Measurements from ENCODE around the gene HTRA3. TPM values are rescaled to one million over a fixed set of nuclear protein-coding genes. Genes with fewer than 3 reads are reported as not detected.

Gene HTRA3
- total and polyA plus RNA-seq, 2 donors = 1.5 to 2.1 TPM

DNA sequence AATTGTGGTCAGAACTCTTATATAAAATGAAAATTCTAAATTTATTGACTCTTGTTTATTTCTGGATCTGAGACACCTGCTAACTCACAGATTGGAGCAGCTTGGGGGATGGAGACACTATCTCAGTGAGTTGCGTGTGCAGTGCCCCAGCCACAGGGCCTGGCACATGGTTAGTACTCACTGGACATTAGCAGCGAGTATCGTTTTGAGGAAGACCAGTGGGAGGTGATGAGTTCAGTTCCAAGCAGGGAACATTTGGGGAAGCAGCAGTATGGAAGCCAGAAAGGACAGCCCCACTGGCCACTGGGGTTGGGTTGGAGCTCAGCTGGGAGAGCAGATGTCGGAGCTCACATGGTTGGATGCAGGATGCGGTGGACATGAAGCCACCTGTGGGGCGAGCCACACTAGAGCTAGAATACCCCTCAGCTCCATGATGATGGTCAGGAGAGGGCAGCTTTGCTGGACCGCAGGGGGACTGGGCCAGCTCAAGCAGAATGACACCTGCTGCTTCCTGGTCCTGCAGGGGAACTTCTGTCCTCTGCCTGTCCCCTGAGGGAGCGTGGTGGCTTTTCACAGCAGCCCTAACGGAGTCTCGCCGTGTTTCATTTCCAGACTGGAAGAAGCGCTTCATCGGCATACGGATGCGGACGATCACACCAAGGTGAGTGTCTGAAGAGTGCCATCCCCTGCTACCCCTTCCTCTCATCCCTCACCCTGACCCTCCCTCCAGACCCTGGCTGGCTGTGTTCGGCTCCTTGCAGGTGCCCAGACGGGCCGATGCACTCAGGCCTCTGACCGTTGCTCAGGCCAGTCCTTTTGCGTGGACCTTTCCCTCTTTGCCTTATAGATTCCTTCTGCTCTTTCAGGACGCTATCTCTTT lies 32.5 kb downstream of the HTRA3 start:
- DNase-seq (ENCODE audit: low read depth in 6 of 9, low spot score in 9 of 9) = no peak
- H3K36me3 ChIP-seq (ENCODE audit: control insufficient read depth in 2 of 2, insufficient read depth in 2 of 2, low read length in 1 of 2) = no peaks in the 10 kb centered on the region
- H3K4me3 ChIP-seq (ENCODE audit: low read length in 2 of 2) = no peak overlapping the region
- H3K27ac ChIP-seq (ENCODE audit: low read depth in 1 of 2, low read length in 1 of 2) = no peak overlapping the region
- 94% methylated on average over 22 of the region's 22 CpGs for WGBS
- H3K4me1 ChIP-seq (ENCODE audit: control insufficient read depth in 2 of 2, insufficient read depth in 2 of 2, low read length in 2 of 2) = no peaks in the 10 kb centered on the region
- H3K27me3 ChIP-seq (ENCODE audit: control insufficient read depth in 2 of 2, insufficient read depth in 1 of 2, low read length in 1 of 2) = no peaks in the 10 kb centered on the region
- H3K9me3 ChIP-seq (ENCODE audit: control insufficient read depth in 2 of 2, insufficient read depth in 1 of 2, low read length in 1 of 2) = no peaks in the 10 kb centered on the region

DNA sequence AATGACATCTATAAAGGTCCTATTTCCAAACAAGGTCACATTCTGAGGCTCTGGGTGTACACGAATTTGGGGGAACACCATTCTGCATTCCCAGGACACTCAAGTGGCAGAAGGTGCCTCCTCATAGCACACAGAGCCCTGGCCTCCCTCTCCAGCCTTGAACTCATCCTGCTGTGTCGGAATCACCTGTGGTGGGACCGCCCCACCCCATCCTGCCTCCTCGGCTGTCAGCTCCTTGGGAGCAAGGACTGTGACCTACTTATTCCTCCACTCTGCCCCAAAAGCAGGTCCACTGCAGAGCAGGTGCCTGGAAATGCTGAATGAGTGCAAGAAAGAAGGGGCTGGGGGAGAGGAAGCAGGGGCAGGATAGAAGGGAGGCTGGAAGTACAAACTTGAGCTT lies 33.5 kb downstream of the HTRA3 start:
- 94% methylated on average over 4 of the region's 4 CpGs for WGBS
- DNase-seq (ENCODE audit: low read depth in 6 of 9, low spot score in 9 of 9) = no peak

DNA sequence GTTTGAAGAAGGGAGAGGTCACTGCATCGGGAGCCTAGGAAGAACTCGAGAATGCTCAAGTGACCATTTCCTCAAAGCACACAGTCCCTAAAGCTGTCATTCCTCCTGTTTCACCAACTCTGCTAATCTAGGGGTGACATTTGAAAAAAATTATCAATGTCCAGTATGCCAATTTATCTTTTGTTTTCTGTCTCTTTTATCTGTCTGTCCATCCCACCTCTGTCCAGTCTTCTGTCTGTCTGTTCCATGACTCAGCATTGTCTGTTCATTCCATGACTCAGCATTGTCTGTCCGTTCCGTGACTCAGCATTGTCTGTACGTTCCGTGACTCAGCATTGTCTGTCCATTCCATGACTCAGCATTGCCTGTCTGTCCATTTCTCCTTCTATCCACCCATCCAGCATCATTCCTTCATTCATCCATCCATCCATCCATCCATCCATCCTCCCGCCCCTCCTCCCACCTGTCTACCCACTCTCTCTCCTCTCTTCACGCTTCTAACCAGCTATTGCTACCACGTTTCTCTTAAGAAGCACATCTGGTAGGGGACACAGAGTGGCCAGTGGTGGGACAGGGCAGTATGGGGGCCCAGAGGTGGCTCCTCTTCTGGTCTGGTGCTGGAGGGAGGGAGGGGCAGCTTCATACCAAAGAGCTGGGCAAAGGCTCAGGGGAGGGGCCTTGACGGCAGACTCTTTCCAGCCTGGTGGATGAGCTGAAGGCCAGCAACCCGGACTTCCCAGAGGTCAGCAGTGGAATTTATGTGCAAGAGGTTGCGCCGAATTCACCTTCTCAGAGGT lies 34.1 kb downstream of the HTRA3 start:
- Histone ChIP-seq H3K4me3 (ENCODE audit: low read length in 2 of 2) (no peak overlapping the region), H3K27ac (ENCODE audit: low read depth in 1 of 2, low read length in 1 of 2) (no peak overlapping the region), H3K4me1 (ENCODE audit: control insufficient read depth in 2 of 2, insufficient read depth in 2 of 2, low read length in 2 of 2) (no peaks in the 10 kb centered on the region), H3K27me3 (ENCODE audit: control insufficient read depth in 2 of 2, insufficient read depth in 1 of 2, low read length in 1 of 2) (no peaks in the 10 kb centered on the region), H3K9me3 (ENCODE audit: control insufficient read depth in 2 of 2, insufficient read depth in 1 of 2, low read length in 1 of 2) (no peaks in the 10 kb centered on the region), H3K36me3 (ENCODE audit: control insufficient read depth in 2 of 2, insufficient read depth in 2 of 2, low read length in 1 of 2) (no peaks in the 10 kb centered on the region)
- no peak for DNase-seq (ENCODE audit: low read depth in 6 of 9, low spot score in 9 of 9)
- WGBS = 86% methylated on average over 13 of the region's 13 CpGs

More for the DNA sequence above, 33.5 kb downstream of the HTRA3 start:
- Histone ChIP-seq H3K27ac (ENCODE audit: low read depth in 1 of 2, low read length in 1 of 2) (no peak overlapping the region), H3K4me1 (ENCODE audit: control insufficient read depth in 2 of 2, insufficient read depth in 2 of 2, low read length in 2 of 2) (no peaks in the 10 kb centered on the region), H3K4me3 (ENCODE audit: low read length in 2 of 2) (no peak overlapping the region), H3K27me3 (ENCODE audit: control insufficient read depth in 2 of 2, insufficient read depth in 1 of 2, low read length in 1 of 2) (no peaks in the 10 kb centered on the region), H3K9me3 (ENCODE audit: control insufficient read depth in 2 of 2, insufficient read depth in 1 of 2, low read length in 1 of 2) (no peaks in the 10 kb centered on the region), H3K36me3 (ENCODE audit: control insufficient read depth in 2 of 2, insufficient read depth in 2 of 2, low read length in 1 of 2) (no peaks in the 10 kb centered on the region)

DNA sequence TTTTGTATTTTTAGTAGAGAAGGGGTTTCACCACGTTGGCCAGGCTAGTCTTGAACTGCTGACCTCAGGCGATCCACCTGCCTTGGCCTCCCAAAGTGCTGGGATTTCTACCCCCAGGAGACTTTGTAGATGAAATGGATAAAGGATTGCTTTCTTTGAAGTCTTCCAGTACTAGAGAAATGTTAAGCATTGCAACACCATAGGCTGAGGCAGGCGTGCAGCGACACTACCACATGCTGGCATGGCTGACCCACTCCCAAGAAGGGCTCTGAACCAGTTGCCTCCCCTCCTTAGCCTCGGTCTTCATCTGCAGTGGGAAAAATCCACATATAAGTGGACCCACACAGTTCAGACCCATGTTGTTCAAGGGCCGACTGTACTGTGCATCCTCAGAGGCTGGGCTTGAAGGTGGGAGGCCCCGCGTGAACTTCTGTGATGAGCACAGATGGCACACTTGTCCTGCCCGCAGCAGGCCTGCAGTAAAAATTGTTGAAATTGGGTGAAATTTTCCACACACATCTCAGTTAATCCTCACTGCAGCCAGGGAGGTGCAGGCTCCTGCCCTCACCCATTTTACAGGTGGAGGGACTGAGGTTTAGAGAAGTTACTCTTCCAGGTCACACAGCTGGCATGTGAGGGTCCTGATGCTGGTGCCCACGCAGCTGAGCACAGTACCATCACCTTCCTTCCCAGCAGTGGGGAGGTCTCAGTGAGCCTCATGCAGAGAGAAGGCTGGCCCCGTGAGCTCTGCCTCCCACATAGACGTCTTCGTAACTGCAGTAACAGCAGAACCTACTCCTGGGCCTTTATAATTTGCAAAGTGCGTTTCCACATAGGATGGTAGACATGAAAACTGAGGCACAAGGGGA lies 35.5 kb downstream of the HTRA3 start:
- DNase-seq (ENCODE audit: low read depth in 6 of 9, low spot score in 9 of 9) = no peak
- WGBS = 91% methylated on average over 14 of the region's 14 CpGs
- Histone ChIP-seq H3K9me3 (ENCODE audit: control insufficient read depth in 2 of 2, insufficient read depth in 1 of 2, low read length in 1 of 2) (no peaks in the 10 kb centered on the region), H3K27ac (ENCODE audit: low read depth in 1 of 2, low read length in 1 of 2) (no peak overlapping the region), H3K36me3 (ENCODE audit: control insufficient read depth in 2 of 2, insufficient read depth in 2 of 2, low read length in 1 of 2) (no peaks in the 10 kb centered on the region), H3K27me3 (ENCODE audit: control insufficient read depth in 2 of 2, insufficient read depth in 1 of 2, low read length in 1 of 2) (no peaks in the 10 kb centered on the region), H3K4me3 (ENCODE audit: low read length in 2 of 2) (no peak overlapping the region), H3K4me1 (ENCODE audit: control insufficient read depth in 2 of 2, insufficient read depth in 2 of 2, low read length in 2 of 2) (no peaks in the 10 kb centered on the region)

DNA sequence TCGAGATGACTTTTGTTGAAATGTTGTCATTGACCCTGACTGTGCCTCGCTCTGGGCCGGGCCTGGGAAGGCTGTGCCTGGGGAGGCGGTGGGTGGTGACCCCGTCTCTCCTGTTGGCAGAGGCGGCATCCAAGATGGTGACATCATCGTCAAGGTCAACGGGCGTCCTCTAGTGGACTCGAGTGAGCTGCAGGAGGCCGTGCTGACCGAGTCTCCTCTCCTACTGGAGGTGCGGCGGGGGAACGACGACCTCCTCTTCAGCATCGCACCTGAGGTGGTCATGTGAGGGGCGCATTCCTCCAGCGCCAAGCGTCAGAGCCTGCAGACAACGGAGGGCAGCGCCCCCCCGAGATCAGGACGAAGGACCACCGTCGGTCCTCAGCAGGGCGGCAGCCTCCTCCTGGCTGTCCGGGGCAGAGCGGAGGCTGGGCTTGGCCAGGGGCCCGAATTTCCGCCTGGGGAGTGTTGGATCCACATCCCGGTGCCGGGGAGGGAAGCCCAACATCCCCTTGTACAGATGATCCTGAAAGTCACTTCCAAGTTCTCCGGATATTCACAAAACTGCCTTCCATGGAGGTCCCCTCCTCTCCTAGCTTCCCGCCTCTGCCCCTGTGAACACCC lies 36.4 kb downstream of the HTRA3 start:
- no peaks in the 10 kb centered on the region for H3K36me3 ChIP-seq (ENCODE audit: control insufficient read depth in 2 of 2, insufficient read depth in 2 of 2, low read length in 1 of 2)
- DNase-seq (ENCODE audit: low read depth in 6 of 9, low spot score in 9 of 9) = no peak
- H3K4me1 ChIP-seq (ENCODE audit: control insufficient read depth in 2 of 2, insufficient read depth in 2 of 2, low read length in 2 of 2) = no peaks in the 10 kb centered on the region
- 95% methylated on average over 35 of the region's 35 CpGs for WGBS
- H3K4me3 ChIP-seq (ENCODE audit: low read length in 2 of 2) = no peak overlapping the region
- H3K27ac ChIP-seq (ENCODE audit: low read depth in 1 of 2, low read length in 1 of 2) = no peak overlapping the region
- H3K9me3 ChIP-seq (ENCODE audit: control insufficient read depth in 2 of 2, insufficient read depth in 1 of 2, low read length in 1 of 2) = no peaks in the 10 kb centered on the region
- H3K27me3 ChIP-seq (ENCODE audit: control insufficient read depth in 2 of 2, insufficient read depth in 1 of 2, low read length in 1 of 2) = no peaks in the 10 kb centered on the region

DNA sequence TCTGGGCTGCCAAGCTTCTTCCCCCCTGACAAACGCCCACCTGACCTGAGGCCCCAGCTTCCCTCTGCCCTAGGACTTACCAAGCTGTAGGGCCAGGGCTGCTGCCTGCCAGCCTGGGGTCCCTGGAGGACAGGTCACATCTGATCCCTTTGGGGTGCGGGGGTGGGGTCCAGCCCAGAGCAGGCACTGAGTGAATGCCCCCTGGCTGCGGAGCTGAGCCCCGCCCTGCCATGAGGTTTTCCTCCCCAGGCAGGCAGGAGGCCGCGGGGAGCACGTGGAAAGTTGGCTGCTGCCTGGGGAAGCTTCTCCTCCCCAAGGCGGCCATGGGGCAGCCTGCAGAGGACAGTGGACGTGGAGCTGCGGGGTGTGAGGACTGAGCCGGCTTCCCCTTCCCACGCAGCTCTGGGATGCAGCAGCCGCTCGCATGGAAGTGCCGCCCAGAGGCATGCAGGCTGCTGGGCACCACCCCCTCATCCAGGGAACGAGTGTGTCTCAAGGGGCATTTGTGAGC lies 37.0 kb downstream of the HTRA3 start:
- WGBS = 88% methylated on average over 16 of the region's 16 CpGs
- H3K27me3 ChIP-seq (ENCODE audit: control insufficient read depth in 2 of 2, insufficient read depth in 1 of 2, low read length in 1 of 2) = no peaks in the 10 kb centered on the region

DNA sequence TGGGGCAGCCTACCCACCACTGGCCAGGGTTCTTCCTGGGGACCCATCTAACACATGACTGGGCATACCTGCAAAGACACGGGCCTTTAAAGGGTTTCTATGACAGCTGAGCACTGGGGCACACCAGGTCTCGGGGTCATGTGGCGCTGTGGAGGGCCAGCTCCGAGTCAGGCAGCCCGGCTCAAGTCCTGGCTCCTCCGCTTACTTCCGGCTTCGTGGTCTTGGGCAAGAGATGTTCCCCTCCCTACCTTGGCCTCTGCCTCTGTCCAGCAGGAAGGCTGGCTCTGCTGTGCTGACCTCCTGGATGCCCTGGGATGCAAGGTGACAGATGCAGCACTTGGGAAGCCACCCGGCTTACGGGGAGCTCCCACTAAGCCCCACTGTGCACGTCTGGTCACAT lies 37.6 kb downstream of the HTRA3 start:
- no peaks in the 10 kb centered on the region for H3K9me3 ChIP-seq (ENCODE audit: control insufficient read depth in 2 of 2, insufficient read depth in 1 of 2, low read length in 1 of 2)
- DNase-seq (ENCODE audit: low read depth in 6 of 9, low spot score in 9 of 9) = no peak
- H3K27me3 ChIP-seq (ENCODE audit: control insufficient read depth in 2 of 2, insufficient read depth in 1 of 2, low read length in 1 of 2) = no peaks in the 10 kb centered on the region
- no peaks in the 10 kb centered on the region for H3K36me3 ChIP-seq (ENCODE audit: control insufficient read depth in 2 of 2, insufficient read depth in 2 of 2, low read length in 1 of 2)
- H3K27ac ChIP-seq (ENCODE audit: low read depth in 1 of 2, low read length in 1 of 2) = no peak overlapping the region
- H3K4me3 ChIP-seq (ENCODE audit: low read length in 2 of 2) = no peak overlapping the region
- no peaks in the 10 kb centered on the region for H3K4me1 ChIP-seq (ENCODE audit: control insufficient read depth in 2 of 2, insufficient read depth in 2 of 2, low read length in 2 of 2)
- 89% methylated on average over 11 of the region's 11 CpGs for WGBS

More for the DNA sequence above, 37.0 kb downstream of the HTRA3 start:
- Histone ChIP-seq H3K36me3 (ENCODE audit: control insufficient read depth in 2 of 2, insufficient read depth in 2 of 2, low read length in 1 of 2) (no peaks in the 10 kb centered on the region), H3K4me1 (ENCODE audit: control insufficient read depth in 2 of 2, insufficient read depth in 2 of 2, low read length in 2 of 2) (no peaks in the 10 kb centered on the region), H3K9me3 (ENCODE audit: control insufficient read depth in 2 of 2, insufficient read depth in 1 of 2, low read length in 1 of 2) (no peaks in the 10 kb centered on the region), H3K4me3 (ENCODE audit: low read length in 2 of 2) (no peak overlapping the region), H3K27ac (ENCODE audit: low read depth in 1 of 2, low read length in 1 of 2) (no peak overlapping the region)
- no peak for DNase-seq (ENCODE audit: low read depth in 6 of 9, low spot score in 9 of 9)

DNA sequence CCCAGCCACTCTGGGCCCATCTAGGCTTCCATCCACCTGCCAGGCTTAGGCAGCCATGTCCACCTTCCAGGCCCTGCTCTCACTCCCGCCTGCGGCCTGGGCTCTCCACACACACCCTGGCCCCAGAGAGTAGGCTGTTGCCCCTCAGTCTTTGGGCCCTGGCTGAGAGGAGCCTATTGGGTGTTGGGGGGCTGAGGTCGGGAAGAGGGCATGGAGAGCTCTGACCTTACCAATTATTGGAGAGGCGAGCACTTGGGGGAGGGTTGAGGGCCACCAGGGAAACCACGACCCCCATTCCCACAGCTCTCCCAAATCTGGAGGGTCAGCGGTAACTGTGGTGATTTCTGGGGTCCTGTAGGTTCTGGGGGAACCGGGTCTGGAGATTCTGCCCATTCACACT lies 38.2 kb downstream of the HTRA3 start:
- no peak overlapping the region for H3K4me3 ChIP-seq (ENCODE audit: low read length in 2 of 2)
- H3K9me3 ChIP-seq (ENCODE audit: control insufficient read depth in 2 of 2, insufficient read depth in 1 of 2, low read length in 1 of 2) = no peaks in the 10 kb centered on the region
- WGBS = 97% methylated on average over 7 of the region's 7 CpGs
- H3K27me3 ChIP-seq (ENCODE audit: control insufficient read depth in 2 of 2, insufficient read depth in 1 of 2, low read length in 1 of 2) = no peaks in the 10 kb centered on the region
- H3K36me3 ChIP-seq (ENCODE audit: control insufficient read depth in 2 of 2, insufficient read depth in 2 of 2, low read length in 1 of 2) = no peaks in the 10 kb centered on the region
- no peaks in the 10 kb centered on the region for H3K4me1 ChIP-seq (ENCODE audit: control insufficient read depth in 2 of 2, insufficient read depth in 2 of 2, low read length in 2 of 2)
- no peak overlapping the region for H3K27ac ChIP-seq (ENCODE audit: low read depth in 1 of 2, low read length in 1 of 2)
- no peak for DNase-seq (ENCODE audit: low read depth in 6 of 9, low spot score in 9 of 9)

Measured in thymus (tissue), 11 donors.